Inferior parietal cortex (tissue), 1 donor: ENCODE measurements around the gene PREB.
A peak's percentile ranks its signal among the peaks of the same experiment; 100 is the strongest.

ENCODE experiments used
- DNase-seq: peaks from one replicate; pipeline ENCODE4 v3.0.0-alpha.2; 2016; ENCODE audit errors: extremely low spot score

PREB gene

DNA sequence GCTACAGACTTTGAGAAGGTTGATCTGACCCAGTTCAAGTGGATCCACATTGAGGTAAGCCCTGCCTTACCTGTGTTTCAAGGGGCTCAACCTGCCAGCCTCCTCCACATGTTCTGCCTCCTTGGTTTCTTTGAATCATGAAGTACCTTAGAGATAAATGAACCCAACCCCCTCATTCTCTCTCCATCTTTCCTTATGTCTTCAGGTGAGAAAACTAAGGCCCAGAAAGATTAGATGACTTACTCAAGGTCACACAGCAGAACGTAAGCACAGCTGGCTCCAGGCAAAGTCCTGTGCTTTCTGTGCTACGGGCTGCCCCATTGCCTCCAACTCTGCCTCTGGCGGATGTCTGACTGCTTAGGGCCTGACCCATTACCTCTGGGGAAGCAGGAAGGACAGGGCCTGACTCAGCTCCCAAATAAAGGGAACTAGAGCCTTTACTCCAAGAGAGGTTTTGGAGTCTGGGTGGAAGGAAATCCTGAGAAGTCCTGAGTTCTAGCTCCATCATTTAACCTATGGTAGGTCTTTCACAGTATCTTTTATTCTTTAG is 37.6 kb downstream of the PREB start:
- DNase-seq: no peak

DNA sequence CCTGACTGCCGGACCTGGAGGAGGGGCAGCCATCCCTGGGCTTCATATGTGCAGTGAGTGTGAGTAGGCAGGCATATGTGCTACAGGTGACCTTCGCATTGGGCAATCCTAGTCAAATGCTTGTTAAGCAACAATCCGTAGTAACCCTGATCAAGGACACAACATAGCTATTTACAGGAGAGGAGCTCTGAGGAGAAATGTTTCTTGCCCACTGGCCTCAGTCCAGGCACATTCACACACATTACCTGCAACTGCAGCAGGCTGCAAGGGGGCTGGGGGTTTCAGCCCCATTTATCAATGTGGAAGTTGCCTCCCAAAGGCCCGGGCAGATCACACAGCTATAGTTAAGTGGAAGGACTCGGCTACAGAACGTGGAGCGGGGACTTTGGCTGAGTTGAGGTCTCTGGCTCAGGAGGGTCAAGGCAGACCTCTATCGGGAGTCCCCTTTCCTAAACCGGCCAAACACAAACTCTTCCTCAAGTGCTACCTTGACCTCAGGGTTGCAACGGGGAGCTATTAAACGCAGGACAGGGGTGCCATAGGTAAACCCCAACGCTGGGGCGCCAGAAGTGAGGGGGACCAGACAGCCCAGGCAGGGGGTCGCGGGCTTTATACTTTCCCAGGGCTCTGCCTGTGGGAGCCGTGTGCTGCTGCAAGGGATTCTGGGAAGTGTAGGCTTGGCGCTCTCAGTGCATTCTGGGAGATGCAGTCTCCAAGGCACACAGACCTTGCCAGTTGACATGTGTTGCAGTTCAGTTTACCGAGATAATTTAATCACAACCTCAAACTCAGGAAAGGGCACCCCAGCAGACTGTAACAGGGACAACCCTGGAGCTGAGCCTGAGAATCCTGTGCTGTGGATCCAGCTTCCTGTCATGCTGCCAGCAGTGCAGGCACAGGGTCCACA is 38.4 kb downstream of the PREB start:
- DNase-seq: peak; percentile 82

DNA sequence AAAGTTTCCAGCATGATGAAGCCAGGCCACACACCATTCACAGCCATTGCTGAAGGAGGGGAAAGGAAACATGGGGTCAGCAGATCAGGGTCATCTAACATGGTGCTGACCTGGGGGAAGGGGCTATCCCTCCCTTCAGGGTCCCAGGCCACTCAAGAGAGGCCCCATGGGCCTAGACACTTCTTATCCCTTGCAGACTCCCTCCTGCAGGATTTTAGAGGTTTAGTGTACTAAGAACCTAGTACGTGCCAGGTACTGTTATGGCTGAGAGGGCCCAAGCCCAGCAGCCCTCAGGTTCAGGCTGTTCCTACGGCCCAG is 39.0 kb downstream of the PREB start:
- DNase-seq: no peak

DNA sequence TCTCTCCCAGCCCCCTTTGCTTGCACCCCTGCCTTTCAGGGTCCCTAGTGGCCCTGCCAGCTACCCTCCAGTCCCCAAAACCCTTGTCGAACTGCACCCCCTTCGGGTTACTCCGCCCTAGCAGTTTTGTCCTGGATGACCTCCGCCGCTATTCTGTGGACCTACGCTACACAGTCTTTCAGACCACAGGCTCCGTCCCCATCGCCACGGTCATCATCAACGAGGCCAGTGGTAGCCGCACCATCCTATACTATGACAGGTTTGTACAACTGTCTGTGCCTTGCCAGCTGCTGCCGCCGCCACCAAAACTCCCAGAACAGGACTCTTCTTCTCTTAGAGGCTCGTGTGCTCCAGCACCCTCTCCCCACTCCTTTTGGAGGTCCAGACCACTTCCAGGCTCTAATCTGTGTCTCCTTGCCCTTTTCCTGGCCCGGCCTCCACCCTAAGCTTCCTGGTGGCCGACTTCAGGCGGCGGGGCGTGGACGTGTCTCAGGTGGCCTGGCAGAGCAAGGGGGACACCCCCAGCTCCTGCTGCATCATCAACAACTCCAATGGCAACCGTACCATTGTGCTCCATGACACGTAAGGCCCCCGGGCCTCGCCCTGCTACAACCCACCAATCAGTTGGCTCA is 40.0 kb downstream of the PREB start:
- DNase-seq: no peak

DNA sequence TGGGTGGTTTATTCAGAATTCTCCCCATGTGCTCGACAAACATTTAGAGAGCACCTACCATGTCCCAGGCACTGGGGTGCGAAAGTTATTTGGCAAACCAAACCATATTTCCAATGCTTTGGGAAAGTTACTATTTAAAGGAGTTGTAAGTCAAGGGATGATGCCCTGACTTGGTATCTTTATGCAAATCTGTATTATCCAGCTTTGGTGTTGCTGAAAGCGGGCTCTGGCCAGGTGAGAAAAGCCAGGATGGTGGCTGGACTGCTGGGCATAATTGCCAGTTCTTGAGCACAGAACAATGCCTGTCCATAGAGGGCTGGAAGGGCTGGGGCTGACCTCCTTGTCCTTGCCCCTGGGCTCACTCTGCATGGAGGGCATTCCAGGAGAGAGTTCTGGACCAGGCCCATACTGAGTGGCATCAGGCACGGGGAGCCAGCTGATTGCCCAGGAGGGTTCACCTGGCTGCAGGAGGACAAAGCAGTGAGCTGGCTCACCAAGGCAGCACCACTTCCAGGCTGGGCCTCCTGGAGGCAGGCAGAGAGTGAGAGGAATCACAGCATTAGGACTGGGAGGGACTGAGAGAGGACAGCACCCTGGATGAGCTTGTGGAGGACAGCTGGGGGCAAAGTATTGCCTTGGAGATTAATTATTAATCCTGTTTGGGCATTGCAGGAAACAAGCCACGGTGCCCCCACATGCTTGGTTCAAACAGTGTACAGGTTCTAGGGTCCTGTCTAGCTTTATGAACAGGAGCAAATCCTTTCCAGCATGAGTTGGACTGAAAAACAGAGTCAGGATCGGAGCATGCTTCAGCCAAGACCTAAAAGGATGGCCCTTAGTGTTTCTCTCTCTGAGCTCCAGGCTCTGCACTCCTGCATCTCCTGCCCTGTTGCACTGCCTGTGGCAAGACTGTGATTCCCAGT is 40.7 kb downstream of the PREB start:
- DNase-seq: no peak

DNA sequence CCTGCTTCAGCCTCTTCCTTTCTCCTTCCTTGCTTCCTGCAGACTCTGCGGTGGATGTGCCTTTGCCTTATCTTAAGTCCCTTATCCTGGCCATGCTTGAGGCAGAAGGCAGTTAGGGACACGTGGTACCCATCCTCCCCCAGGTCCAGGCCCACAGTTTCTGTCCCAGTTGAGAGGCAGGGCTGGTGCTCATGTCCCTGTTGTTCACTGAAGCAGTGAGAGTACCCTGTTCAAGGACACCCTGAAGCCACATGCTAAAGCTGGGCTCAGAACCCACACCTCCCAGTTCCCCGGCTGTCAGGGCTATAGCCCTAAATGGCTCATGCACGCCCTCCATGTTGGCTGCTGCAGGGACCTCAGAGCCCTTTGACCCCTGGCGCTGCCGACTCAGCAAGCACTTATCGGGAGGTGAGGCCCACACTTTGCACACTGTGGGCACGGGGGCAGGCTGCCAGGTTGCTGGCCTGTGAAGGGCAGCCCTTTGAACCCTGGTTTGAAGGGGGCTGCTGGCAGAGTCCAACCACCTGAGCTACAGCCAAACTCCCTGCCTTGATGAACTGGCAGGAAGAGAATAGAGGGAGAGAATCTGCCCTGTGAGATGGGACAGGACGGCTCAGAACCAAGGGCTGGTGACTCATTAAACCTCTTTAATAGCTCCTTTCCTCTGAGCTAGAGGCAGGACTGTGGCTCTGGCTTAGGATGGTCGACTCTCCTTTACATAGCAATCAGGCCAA is 41.6 kb downstream of the PREB start:
- DNase-seq: no peak

DNA sequence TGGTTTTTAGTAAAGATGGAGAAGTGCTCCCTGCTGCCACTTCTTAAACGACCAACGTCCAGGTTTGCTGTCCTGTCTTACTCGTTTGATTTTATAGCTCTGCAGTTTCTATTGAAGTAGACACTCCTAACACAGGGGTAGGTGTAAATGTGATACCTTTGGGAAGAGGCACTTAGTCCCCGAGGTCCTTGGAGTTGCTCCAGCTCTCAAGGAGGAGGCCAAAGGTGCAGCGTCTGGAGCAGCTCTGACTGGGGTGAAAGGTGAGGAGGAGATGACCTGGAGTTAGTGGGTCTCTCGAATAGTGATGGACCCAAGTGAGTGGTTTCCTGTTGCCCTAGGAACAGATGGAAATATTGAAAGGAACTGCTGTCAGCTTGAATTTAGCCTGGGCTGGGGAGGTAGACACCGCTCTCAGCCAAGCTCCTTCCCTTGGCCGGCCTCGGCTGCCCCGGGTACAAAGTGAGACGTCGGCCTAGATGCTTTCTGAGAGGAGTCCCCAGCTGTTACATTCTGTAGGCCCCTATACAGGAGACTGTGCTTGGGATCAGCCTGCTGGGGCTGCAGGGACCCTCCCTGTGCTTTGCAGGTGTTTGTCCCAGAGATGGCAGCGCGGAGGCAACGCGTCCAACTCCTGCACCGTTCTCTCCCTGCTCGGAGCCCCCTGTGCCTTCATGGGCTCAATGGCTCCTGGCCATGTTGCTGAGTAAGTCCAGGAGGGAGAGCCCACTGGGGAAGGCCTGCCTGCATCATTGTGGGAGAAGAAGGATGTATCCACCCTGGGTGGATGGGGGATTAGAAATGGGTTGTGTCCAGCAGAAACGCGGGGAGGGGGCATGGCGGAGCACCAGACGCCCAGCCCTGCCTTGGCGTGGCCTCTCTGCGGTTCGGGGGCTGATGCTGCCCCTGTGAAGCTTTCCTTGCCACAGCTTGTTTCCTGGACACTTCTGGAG is 42.4 kb downstream of the PREB start:
- no peak for DNase-seq

DNA sequence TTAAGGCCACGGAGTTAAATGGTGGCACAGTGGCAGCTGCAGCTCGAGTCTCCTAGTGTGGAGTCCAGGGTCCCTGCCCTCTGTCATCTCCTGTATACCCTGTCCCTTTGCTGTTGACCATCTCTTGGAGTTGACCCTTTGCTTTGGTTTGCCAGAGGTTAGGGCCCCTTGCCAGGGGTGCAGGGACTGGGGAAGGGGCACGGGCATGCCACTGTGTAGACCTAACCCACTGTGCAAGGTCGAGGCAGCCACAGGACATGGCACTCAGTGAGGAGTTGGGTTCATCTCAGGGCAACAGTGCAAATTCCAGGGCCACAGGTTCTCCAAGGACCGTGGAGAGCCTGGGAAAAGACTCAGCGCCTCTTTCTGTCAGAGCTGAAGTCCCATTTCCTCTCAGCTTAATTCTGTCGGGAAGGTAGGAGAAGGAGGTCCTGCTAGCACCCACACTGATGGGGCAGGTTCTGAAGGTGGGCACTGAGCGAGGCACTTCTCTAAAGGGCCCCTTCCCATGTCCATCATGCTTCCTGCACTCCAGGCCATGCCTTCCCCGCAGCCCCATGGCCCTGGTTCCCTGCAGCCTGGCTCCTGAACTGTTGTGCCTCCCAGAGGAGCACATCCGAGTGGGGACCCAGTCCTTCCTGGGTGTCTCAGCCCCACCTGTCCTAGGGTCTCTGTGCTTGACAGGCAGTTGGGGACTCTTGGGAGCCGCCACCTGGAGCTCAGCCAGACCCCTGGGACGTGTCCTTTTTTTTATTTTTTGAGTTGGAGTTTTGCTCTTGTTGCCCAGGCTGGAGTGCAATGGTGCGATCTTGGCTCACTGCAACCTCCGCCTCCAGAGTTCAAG is 45.1 kb downstream of the PREB start:
- DNase-seq: no peak

DNA sequence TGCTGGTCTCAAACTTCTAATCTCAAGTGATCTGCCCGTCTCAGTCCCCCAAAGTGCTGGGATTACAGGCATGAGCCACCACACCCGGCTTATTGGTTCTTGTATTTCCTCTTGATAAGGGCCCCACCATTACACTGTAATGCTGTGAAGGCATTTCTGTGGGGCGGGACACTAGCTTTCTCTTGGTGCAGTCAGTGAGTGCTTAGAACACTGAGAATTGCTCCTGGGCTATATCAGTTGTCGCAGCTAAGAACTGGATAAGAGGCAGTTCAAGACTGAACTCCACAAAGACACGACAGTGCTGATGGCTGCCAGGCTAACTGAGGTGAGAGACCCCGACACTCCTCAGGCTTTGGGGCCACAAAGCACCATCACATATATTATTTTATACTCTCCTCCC is 45.8 kb downstream of the PREB start:
- no peak for DNase-seq

DNA sequence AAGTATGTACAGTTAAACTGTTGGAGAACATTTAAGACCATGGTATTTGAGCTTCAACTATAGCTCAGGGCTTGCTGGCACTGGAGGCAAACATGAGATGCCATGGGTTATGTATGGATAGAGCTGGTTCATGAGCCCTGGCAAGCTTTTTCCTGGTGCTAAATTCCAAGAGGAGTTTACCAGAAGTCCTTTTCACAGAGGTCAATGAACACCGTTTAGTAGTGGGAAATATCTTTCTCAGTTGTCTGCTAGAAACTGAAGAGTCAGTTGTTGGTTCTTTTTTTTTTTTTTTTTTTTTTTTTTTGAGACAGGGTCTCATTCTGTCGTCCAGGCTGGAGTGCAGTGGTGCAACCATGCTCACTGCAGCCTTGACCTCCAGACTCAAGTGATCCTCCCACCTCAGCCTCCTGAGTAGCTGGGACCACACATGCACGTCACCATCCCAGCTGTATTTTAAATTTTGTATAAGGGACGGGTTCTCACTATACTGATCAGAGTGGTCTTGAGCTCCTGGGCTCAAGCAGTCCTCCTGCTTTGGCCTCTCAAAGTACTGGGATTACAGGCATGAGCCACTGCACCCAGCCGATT is 46.5 kb downstream of the PREB start:
- DNase-seq: no peak

DNA sequence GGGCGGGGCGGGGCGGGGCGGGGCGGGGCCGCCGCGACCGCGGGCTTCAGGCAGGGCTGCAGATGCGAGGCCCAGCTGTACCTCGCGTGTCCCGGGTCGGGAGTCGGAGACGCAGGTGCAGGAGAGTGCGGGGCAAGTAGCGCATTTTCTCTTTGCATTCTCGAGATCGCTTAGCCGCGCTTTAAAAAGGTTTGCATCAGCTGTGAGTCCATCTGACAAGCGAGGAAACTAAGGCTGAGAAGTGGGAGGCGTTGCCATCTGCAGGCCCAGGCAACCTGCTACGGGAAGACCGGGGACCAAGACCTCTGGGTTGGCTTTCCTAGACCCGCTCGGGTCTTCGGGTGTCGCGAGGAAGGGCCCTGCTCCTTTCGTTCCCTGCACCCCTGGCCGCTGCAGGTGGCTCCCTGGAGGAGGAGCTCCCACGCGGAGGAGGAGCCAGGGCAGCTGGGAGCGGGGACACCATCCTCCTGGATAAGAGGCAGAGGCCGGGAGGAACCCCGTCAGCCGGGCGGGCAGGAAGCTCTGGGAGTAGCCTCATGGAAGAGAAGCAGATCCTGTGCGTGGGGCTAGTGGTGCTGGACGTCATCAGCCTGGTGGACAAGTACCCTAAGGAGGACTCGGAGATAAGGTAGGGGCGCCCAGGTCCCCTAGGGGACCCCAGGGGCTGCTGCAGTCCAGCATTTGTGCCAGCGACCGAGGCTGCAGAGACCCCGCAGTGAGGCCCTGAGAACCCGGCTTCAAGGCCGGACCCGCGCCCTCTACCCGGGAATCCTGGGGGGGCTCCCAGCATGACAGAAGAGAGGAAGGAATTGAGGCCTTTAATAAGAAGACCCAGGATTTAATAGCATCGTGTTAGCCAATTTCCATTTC is 47.5 kb downstream of the PREB start, which contains the start of gene KHK:
Gene KHK (plus strand): TSS at position 49 of the 870 bp plus-strand sequence. CDS start 488 bp downstream, at position 537.
- DNase-seq: no peak

DNA sequence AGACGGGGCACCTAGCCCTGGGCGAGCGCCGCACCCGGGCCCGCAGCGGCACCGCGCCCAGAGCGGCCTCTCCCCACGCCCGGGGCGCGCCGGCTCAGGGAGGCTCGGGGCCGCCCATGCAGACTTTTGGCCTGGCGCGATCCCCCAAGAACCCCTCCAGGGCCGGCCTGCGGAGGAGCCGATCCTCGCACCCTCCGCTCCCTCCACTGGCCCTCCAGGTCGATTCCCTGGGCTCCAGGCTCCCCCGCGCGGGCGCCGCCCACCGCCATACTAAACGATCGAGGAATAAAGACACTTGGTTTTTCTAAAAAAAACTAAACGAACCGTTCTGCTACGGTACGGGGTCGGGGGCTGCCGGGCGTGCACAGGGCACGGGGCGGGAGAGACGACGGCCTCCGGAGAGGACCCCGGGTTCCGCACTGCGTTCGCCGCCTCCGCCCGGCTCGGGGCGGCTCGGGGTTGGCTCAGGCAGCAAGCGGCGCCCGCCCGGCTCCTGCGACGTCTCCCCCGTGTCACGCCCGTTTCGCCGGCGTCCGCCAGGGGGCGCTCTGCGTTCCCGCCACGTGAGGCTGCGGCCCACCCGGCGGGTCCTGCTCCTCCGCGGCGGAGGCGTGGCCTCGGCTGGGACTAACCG is 48.2 kb downstream of the PREB start:
- peak; percentile 94 for DNase-seq

DNA sequence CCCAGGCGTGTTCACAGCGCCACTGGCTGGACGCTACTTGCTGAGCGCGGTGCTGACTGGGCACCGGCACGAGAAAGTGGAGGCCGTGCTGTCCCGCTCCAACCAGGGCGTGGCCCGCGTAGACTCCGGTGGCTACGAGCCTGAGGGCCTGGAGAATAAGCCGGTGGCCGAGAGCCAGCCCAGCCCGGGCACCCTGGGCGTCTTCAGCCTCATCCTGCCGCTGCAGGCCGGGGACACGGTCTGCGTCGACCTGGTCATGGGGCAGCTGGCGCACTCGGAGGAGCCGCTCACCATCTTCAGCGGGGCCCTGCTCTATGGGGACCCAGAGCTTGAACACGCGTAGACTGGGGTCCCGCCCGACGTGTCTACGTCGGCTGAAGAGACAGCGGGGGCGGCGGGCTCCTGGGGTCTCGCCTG is 48.8 kb downstream of the PREB start:
- peak; percentile 55 for DNase-seq

DNA sequence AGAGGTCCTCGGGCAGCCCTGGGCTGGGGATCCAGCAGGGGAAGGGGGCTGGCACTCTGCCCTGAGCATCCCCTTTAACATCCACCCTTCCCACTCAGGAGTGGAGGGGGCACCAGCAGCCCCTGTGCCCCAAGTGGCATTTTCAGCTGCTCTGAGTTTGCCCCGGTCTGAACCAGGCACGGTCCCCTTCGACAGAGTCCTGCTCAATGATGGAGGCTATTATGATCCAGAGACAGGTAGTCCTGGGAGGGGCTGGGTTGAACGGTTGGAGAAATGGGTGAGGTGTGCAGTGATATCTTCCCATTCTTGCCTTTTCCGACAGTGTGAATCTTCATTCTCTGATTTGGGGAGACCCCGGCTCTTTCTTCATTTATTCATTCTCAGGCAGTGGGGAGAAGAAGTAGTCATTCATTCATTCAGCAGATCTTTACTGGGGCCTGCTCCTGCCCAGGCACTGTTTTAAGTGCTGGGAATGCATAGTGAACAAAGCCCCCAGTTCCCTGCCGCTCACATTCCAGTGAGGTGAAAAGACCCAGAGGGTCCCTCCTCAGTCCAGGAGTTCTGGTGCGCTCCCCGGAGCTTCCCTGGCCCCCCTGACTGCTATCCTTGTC is 49.3 kb downstream of the PREB start:
- DNase-seq: no peak

DNA sequence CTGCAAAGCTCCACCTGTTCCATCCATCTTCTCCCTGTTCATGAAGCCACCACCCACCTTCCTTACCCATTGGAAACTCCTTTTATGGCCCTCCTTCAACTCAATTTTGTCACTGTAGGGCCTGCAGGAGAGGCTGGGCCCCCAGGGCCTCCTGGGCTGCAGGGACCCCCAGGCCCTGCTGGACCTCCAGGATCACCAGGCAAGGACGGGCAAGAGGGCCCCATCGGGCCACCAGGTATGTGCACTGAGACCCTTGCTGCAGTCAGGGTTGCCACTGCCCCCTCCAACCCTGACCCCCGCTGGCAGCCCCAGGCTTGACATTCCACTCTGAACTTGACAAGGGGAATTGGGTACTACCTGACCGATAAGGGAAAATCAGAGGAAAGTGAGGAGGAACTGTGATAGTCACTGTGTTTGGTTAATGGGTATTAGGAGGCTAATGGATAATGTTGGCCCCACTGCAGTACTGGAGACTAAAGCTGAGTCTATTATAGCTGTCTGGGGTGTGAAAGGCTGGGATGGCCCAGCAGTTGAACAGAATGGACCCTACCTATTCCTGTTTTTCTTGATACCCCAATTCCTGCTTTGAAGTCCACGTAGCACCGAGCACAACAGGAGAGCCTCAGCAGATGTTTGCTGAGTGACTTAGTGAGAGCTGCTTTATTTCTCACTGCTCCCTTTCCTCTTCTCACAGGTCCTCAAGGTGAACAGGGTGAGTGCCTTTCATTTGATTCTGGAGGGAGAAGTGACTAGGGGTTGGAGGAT is 50.0 kb downstream of the PREB start:
- no peak for DNase-seq
